ENCODE measurements around the gene ARAP3. TPM values are rescaled to one million over a fixed set of nuclear protein-coding genes. Genes with fewer than 3 reads are reported as not detected.

The ARAP3 gene
- total RNA-seq, 1 experiment from 2014 or later: 27.6 TPM

DNA sequence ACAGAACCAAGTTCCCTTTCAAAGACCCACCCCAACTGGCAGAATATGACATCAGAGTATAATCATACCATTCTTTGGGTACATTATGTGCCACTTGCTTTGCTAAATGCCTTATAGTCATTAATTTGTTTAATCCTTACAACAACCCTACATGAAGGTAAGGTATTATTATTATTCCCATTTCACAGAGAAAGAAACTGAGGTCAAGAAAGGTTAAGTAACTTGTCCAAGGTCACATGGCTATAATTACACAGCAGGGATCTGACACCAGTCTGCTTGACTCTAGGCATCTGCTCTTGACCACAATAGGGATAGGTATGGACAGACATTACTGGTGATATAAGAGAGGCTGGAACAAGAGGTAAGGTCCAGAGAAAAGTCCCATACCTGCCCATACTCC lies 32.1 kb downstream of the ARAP3 start:
- no peak overlapping the region for H3K23ac ChIP-seq (ENCODE audit: insufficient read length, low read depth, low read length)
- TF ChIP-seq, protein P1, sequence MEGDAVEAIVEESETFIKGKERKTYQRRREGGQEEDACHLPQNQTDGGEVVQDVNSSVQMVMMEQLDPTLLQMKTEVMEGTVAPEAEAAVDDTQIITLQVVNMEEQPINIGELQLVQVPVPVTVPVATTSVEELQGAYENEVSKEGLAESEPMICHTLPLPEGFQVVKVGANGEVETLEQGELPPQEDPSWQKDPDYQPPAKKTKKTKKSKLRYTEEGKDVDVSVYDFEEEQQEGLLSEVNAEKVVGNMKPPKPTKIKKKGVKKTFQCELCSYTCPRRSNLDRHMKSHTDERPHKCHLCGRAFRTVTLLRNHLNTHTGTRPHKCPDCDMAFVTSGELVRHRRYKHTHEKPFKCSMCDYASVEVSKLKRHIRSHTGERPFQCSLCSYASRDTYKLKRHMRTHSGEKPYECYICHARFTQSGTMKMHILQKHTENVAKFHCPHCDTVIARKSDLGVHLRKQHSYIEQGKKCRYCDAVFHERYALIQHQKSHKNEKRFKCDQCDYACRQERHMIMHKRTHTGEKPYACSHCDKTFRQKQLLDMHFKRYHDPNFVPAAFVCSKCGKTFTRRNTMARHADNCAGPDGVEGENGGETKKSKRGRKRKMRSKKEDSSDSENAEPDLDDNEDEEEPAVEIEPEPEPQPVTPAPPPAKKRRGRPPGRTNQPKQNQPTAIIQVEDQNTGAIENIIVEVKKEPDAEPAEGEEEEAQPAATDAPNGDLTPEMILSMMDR (conservative IDR thresholded peaks at IDR 0.05): no peak
- H4K5ac ChIP-seq (ENCODE audit: insufficient read length, low read depth, low read length): no peak overlapping the region
- H3K4ac ChIP-seq (ENCODE audit: low read depth, low read length): no peak overlapping the region
- H4K91ac ChIP-seq (ENCODE audit: insufficient read length, low read depth, low read length): no peak overlapping the region
- no peak overlapping the region for H3K9ac ChIP-seq (ENCODE audit: extremely low read depth, insufficient read length, low read length)
- no peak overlapping the region for H3K14ac ChIP-seq (ENCODE audit: insufficient read depth, low read length)
- no peak overlapping the region for H2BK12ac ChIP-seq (ENCODE audit: insufficient read length, low read depth, low read length)
- DNase-seq: no peak
- peaks cover 19 to 23% of the 10 kb centered on the region in 2 experiments for H3K4me1 Mint-ChIP-seq
- no peaks in the 10 kb centered on the region; the same call in 1 of the 2 replicates for H3K4me1 ChIP-seq (ENCODE audit: insufficient read depth, low read length)
- no peaks in the 10 kb centered on the region for H3K27me3 ChIP-seq (ENCODE audit: insufficient read depth, low read length)
- no peak overlapping the region for H3K27ac Mint-ChIP-seq
- H4K20me1 ChIP-seq (ENCODE audit: control insufficient read depth, insufficient read depth, insufficient read length): no peaks in the 10 kb centered on the region
- no peak overlapping the region for H3K27ac ChIP-seq (ENCODE audit: insufficient read length, low read depth, low read length)
- no peak overlapping the region for H3T11ph ChIP-seq (ENCODE audit: low read length)
- H2BK20ac ChIP-seq (ENCODE audit: low read depth, low read length, poor library complexity, severe bottlenecking): no peak overlapping the region
- no peak overlapping the region for H3K56ac ChIP-seq (ENCODE audit: insufficient read length, low read depth, low read length)
- peak overlapping the region; percentile 74 for H3K4me2 ChIP-seq (ENCODE audit: insufficient read depth, insufficient read length, low read length)
- peak overlapping the region; percentile 97 to 98; a peak in 4 of 5 replicates for H3K4me3 Mint-ChIP-seq
- peaks cover 15 to 39% (median 21%) of the 10 kb centered on the region in 3 experiments; a peak in 6 of 7 replicates for H3K36me3 Mint-ChIP-seq (ENCODE audit: insufficient read depth in 1 of 3, low read depth in 3 of 3)
- H2AK5ac ChIP-seq (ENCODE audit: insufficient read length, low read length): no peak overlapping the region
- H2AFZ ChIP-seq (ENCODE audit: low read length): no peak overlapping the region
- peaks cover 7% of the 10 kb centered on the region; the same call in 1 of the 2 replicates for H3K27me3 Mint-ChIP-seq (ENCODE audit: low read depth)
- no peak overlapping the region for H3K18ac ChIP-seq (ENCODE audit: insufficient read length, low read depth, low read length)
- H3K23me2 ChIP-seq (ENCODE audit: insufficient read length, low read depth, low read length, poor library complexity, severe bottlenecking): peaks cover 8% of the 10 kb centered on the region
- H2BK120ac ChIP-seq (ENCODE audit: low read depth, low read length, poor library complexity, severe bottlenecking): no peak overlapping the region
- H4K8ac ChIP-seq (replicated peaks; ENCODE audit: insufficient read length, low read depth, low read length): no peak overlapping the region
- no peak overlapping the region for H2BK5ac ChIP-seq (ENCODE audit: insufficient read length, low read length)
- H2BK15ac ChIP-seq (ENCODE audit: low read depth, low read length): no peak overlapping the region
- no peaks in the 10 kb centered on the region for H3K79me2 ChIP-seq (ENCODE audit: insufficient read depth, low read length)
- no peaks in the 10 kb centered on the region for H3K79me1 ChIP-seq (ENCODE audit: insufficient read depth, low read depth, low read length, poor library complexity, severe bottlenecking)
- no peaks in the 10 kb centered on the region for H3K9me3 ChIP-seq (ENCODE audit: control insufficient read depth, low read depth, low read length)
- H3K9me3 Mint-ChIP-seq: no peaks in the 10 kb centered on the region

Data from H9 (cell line).